HG02798 (cell line): ENCODE data around the gene MAD2L1BP.
"Not testable (repeated sequence)": the region's sequence is repeated elsewhere in the genome, so short reads cannot be mapped to it uniquely, and the experiment has no call there.

Experiments used
- ATAC-seq: cut with Tn5 transposase; IDR thresholded peaks from one replicate; pipeline ENCODE4 v1.9.1; 2021; ENCODE audit warnings: mild to moderate bottlenecking; ENCODE audit not compliant: unreplicated experiment, poor library complexity

Gene MAD2L1BP, protein sequence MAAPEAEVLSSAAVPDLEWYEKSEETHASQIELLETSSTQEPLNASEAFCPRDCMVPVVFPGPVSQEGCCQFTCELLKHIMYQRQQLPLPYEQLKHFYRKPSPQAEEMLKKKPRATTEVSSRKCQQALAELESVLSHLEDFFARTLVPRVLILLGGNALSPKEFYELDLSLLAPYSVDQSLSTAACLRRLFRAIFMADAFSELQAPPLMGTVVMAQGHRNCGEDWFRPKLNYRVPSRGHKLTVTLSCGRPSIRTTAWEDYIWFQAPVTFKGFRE

GRCh38 chr6:43635387-43636307 lies at the start of gene MAD2L1BP:
Gene MAD2L1BP, plus strand, starts transcription at chr6:43635840. Its CDS starts 36 bp downstream, at chr6:43635876.
- ATAC-seq = peak; percentile 93

DNA sequence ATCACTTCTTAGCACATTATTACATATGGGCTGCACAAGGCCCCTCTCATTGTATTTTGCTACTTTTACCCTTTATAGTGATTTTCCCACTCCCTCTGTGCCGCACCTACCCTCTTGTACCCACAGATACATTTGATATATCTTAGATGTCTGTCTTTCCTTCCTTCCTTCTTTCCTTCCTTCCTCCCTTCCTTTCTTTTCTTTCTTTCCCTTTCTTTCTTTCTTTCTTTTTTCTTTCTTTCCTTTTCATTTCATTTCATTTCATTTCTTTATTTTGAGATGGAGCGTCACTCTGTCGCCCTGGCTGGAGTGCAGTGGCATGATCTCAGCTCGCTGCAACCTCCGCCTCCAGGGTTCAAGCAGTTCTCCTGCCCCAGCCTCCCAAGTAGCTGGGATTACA lies 47.4 kb upstream of the MAD2L1BP start:
- no peak for ATAC-seq

- ATAC-seq = not testable (repeated sequence)
Observed at GRCh38 chr6:43589564-43589963, 46.1 kb upstream of the MAD2L1BP start.

GRCh38 chr6:43593938-43594337 lies 41.7 kb upstream of the MAD2L1BP start:
- ATAC-seq = no peak

GRCh38 chr6:43600595-43600994 lies 35.0 kb upstream of the MAD2L1BP start:
- ATAC-seq = no peak

DNA sequence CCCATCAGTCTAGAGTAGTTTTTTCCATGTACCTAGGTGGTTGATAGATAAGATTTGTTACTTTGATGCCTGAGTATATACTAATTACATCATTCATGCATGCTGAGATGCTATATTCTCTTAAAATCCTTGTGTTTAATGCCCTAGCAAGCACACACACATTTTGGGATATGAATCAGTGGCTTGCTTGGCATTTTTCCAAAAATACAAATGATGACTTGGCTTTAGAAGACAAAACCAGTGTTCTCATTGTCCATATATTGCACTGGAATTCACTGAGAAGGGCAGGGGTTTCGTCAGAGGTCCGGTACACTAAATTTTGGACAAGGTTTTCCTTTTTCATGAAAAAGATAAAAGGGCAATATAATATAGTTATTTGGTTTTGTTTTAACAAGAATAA lies 31.5 kb upstream of the MAD2L1BP start:
- ATAC-seq = no peak

- ATAC-seq = no peak
Observed at GRCh38 chr6:43606019-43606418, 29.6 kb upstream of the MAD2L1BP start.

GRCh38 chr6:43608310-43608763 lies 27.3 kb upstream of the MAD2L1BP start:
- no peak for ATAC-seq

DNA sequence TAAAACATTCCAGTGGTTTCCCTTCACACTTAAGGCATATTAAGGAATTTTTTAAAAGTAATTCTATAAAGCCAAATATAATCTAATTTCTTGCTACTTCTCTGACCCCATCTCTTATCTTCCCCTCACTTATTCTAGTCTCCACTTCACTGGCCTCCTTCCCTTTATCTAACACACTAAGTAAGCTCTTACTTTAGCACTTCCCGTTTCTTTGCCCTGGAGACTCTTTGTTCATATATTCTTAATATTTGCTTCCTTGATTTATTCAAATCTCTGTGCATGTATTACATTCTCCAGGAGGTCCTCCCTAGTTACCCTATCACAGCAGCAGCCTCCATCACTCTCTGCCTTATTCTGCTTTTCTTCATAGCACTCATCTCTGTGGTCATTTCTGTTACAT lies 26.8 kb upstream of the MAD2L1BP start:
- ATAC-seq = no peak

- no peak for ATAC-seq
Observed at GRCh38 chr6:43609402-43609801, 26.2 kb upstream of the MAD2L1BP start.

GRCh38 chr6:43610431-43610830 lies 25.2 kb upstream of the MAD2L1BP start:
- no peak for ATAC-seq

- no peak for ATAC-seq
Observed at GRCh38 chr6:43613721-43614395, 21.8 kb upstream of the MAD2L1BP start.

GRCh38 chr6:43614396-43614730 lies 21.3 kb upstream of the MAD2L1BP start:
- ATAC-seq = no peak

DNA sequence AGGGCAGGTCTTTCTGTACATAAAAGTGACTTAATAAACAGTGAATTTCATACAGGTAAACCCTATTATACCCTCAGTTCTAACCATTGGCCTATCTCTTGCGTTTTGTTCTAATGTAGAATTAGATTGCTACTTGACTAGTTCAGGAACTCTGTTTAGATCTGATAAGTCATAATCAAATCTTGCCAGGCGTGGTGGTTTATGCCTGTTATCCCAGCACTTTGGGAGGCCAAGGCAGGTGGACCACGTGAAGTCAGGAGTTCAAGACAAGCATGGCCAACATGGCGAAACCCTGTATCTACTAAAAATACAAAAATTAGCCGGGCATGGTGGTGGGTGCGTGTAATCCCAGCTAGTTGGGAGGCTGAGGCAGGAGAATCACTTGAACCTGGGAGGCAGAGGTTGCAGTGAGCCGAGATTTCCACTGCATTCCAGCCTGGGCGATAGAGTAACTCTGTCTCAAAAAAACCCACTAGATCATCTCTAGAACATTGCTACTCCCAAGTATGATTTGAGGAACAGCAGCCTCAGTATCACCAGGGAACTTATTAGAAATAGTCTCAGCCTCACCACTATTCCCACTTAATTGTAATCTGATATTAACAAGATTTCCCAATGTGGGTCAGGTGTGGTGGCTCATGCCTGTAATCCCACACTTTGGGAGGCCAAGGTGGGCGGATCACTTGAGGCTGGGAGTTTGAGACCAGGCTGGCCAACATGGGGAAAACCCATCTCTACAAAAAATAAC lies 18.7 kb upstream of the MAD2L1BP start:
- ATAC-seq = no peak

- ATAC-seq = no peak
Observed at GRCh38 chr6:43621078-43621835, 14.4 kb upstream of the MAD2L1BP start.

DNA sequence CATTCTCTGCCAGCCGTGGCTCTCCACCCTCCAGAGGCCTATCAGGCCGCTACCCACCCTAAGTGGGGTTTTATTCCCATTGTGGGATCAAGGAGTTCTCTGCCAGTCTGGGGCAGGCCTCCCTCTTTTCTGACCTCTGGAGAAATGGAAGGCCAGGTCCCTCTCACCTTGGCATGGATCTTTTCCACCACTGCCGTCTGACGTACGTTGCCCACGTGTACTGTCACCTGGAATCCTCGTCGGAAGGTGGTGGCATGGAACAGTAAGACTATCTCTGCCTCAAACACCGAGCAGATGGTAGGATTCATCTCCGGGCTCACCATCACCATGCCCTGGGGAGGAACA lies 13.8 kb upstream of the MAD2L1BP start:
- ATAC-seq = no peak

- no peak for ATAC-seq
Observed at GRCh38 chr6:43622541-43622940, 13.1 kb upstream of the MAD2L1BP start.

DNA sequence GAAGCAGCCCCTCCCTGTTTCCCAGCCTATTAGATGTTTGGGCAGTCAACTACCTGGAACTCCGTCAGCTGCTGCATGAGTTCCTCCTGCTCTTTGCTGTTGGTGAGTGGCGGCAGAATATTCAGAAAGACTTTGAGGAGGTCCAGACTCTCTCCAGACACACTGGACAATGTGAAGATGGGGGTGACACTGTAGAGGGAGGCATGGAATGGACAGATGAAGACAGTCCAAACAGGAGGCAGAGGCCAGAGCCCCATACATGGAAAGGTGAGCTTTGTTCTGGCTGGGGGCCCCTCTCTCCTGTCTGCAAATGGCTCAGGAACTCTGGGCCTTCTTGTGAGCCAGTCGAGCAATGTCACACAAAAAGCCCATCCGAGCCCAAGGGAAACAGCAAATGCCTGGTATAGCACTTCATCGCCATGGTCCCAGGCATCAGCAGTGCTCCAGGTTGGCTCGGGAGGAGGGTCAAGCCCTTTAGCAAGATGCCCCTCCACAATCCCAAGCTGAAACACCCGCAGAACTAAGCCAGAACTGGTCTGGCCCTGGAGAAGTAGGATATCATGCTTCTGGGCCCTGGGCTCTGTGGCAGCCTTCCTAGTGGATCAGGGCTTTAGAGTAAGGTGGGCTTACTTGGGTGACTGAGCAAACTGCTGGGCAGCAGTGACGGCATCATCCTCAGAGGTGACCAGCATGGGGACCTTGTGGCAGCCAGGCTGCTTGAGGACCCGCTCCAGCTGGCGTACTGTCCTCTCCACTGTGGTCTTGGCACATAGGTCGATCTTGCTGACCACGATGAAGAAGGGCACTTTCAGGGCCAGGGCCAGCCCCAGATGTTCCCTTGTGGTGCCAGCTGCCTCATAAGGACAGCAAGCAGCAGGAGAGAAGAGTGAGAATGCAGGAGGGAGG lies 11.5 kb upstream of the MAD2L1BP start:
- no peak for ATAC-seq
